Right atrium auricular region (tissue), 2 donors: Measurements from ENCODE around the gene TENM4. TPM values are rescaled to one million over a fixed set of nuclear protein-coding genes. Genes with fewer than 3 reads are reported as not detected.

ENCODE experiments used
- DNase-seq: peaks from one replicate; pipeline ENCODE4 v3.0.0-alpha.2; 2019; ENCODE audit warnings: low spot score
- H3K27ac ChIP-seq, 2 donors: fragments of 200-600 bp; sonication (generic); 1 replicate in 1 of 2; 2 replicates in 1 of 2; pipeline ENCODE4 v1.5.1; 2016 to 2019
- H3K27me3 ChIP-seq, 2 donors: fragments of 200-600 bp; sonication (generic); one replicate each; pipeline versions ENCODE4 v1.5.1 to v1.6.0; 2017 to 2019
- H3K36me3 ChIP-seq: fragments of 200-600 bp; sonication (generic); one replicate; pipeline ENCODE4 v1.5.1; 2016
- H3K4me1 ChIP-seq, 2 donors: fragments of 200-600 bp; sonication (generic); one replicate each; pipeline versions ENCODE4 v1.5.1 to v1.6.0; 2017 to 2019
- H3K4me3 ChIP-seq, 2 donors: fragments of 200-600 bp; sonication (generic); 1 replicate in 1 of 2; 2 replicates in 1 of 2; pipeline ENCODE4 v1.5.1; 2017 to 2019; ENCODE audit warnings: mild to moderate bottlenecking in 1 of 2, moderate library complexity in 1 of 2
- H3K9me3 ChIP-seq, 2 donors: fragments of 200-600 bp; sonication (generic); one replicate each; pipeline ENCODE4 v1.5.1; 2019
- CTCF ChIP-seq, 2 donors: fragments of 200-600 bp; sonication (generic); IDR thresholded peaks; one replicate each; pipeline ENCODE4 v1.5.1; 2019; ENCODE audit warnings: antibody characterized with exemption in 2 of 2
- total RNA-seq, 2 donors: library from RNA; depleted of rRNA; stranded (reverse); fragments of >200 nt; gene quantifications; one replicate each; pipeline ENCODE4 v1.1.0, GENCODE V29; 2016

Gene TENM4
- total RNA-seq, 2 donors from 2014 or later: 0.30 to 0.98 TPM

- no peak for TF ChIP-seq CTCF (IDR thresholded peaks at IDR 0.05)
- no peak for DNase-seq
- H3K4me1 ChIP-seq: peaks cover 0 to 24% of the 10 kb centered on the region in 2 donors
Observed at GRCh38 chr11:78797559-78797958, 643.3 kb downstream of the TENM4 start.

GRCh38 chr11:78796956-78797355 is 643.9 kb downstream of the TENM4 start:
- Histone ChIP-seq H3K36me3 (no peaks in the 10 kb centered on the region), H3K27ac (no peak overlapping the region), H3K9me3 (no peaks in the 10 kb centered on the region), H3K4me1 (peaks cover 0 to 18% of the 10 kb centered on the region in 2 donors), H3K4me3 (no peak overlapping the region), H3K27me3 (no peaks in the 10 kb centered on the region)
- TF ChIP-seq CTCF (IDR thresholded peaks at IDR 0.05): no peak
- DNase-seq: no peak

More at GRCh38 chr11:78797559-78797958, 643.3 kb downstream of the TENM4 start:
- no peaks in the 10 kb centered on the region for H3K36me3 ChIP-seq
- no peaks in the 10 kb centered on the region for H3K9me3 ChIP-seq
- no peak overlapping the region for H3K4me3 ChIP-seq
- no peak overlapping the region for H3K27ac ChIP-seq
- no peaks in the 10 kb centered on the region for H3K27me3 ChIP-seq

GRCh38 chr11:78795621-78796261 is 645.1 kb downstream of the TENM4 start:
- Histone ChIP-seq H3K4me3 (no peak overlapping the region), H3K36me3 (no peaks in the 10 kb centered on the region), H3K27me3 (no peaks in the 10 kb centered on the region), H3K27ac (no peak overlapping the region), H3K4me1 (peaks cover 0 to 6% of the 10 kb centered on the region in 2 donors), H3K9me3 (no peaks in the 10 kb centered on the region)
- TF ChIP-seq CTCF (IDR thresholded peaks at IDR 0.05): no peak
- no peak for DNase-seq

- Histone ChIP-seq H3K9me3 (no peaks in the 10 kb centered on the region), H3K27ac (no peak overlapping the region), H3K27me3 (no peaks in the 10 kb centered on the region), H3K4me3 (no peak overlapping the region), H3K36me3 (no peaks in the 10 kb centered on the region), H3K4me1 (no peaks in the 10 kb centered on the region)
- no peak for DNase-seq
- no peak for TF ChIP-seq CTCF (IDR thresholded peaks at IDR 0.05)
Observed at GRCh38 chr11:78791964-78792363, 648.9 kb downstream of the TENM4 start.

- no peak overlapping the region for H3K4me3 ChIP-seq
- H3K36me3 ChIP-seq: no peaks in the 10 kb centered on the region
- no peaks in the 10 kb centered on the region for H3K4me1 ChIP-seq
- no peak for TF ChIP-seq CTCF (IDR thresholded peaks at IDR 0.05)
- H3K9me3 ChIP-seq: no peaks in the 10 kb centered on the region
- H3K27me3 ChIP-seq: no peaks in the 10 kb centered on the region
- H3K27ac ChIP-seq: no peak overlapping the region
- no peak for DNase-seq
Observed at GRCh38 chr11:78791254-78791653, 649.6 kb downstream of the TENM4 start.

GRCh38 chr11:78790784-78791183 is 650.0 kb downstream of the TENM4 start:
- no peak for TF ChIP-seq CTCF (IDR thresholded peaks at IDR 0.05)
- no peak for DNase-seq
- no peak overlapping the region for H3K27ac ChIP-seq
- H3K36me3 ChIP-seq: no peaks in the 10 kb centered on the region
- H3K9me3 ChIP-seq: no peaks in the 10 kb centered on the region
- H3K27me3 ChIP-seq: no peaks in the 10 kb centered on the region
- H3K4me3 ChIP-seq: no peak overlapping the region
- H3K4me1 ChIP-seq: no peaks in the 10 kb centered on the region
